Lower leg skin (tissue), 3 donors: ENCODE results near the gene HOXC12.

Source experiments
- CTCF ChIP-seq, 3 donors: fragments of 450-650 bp; IDR thresholded peaks; one replicate each; pipeline ENCODE4 v1.5.1; 2016; ENCODE audit warnings: antibody characterized with exemption in 3 of 3, mild to moderate bottlenecking in 3 of 3, moderate library complexity in 2 of 3
- POLR2A ChIP-seq, 2 donors: fragments of 450-650 bp; IDR thresholded peaks; one replicate each; pipeline ENCODE4 v1.6.1; 2016 to 2017; ENCODE audit warnings: antibody characterized with exemption in 2 of 2, mild to moderate bottlenecking in 1 of 2, moderate library complexity in 1 of 2

- no peak for TF ChIP-seq CTCF (IDR thresholded peaks at IDR 0.05)
- no peak for TF ChIP-seq POLR2A (IDR thresholded peaks at IDR 0.05)
Observed at GRCh38 chr12:53966385-53967133, 11.9 kb downstream of the HOXC12 start.
